IMR-90 (cell line): ENCODE measurements around the gene KLHL33. TPM values are rescaled to one million over a fixed set of nuclear protein-coding genes. Genes with fewer than 3 reads are reported as not detected.

Experiments used
- ATAC-seq: fragments of 200-7000 bp; cut with Tn5 transposase; 2 replicates; pipeline ENCODE4 v1.9.1; 2020; ENCODE audit warnings: low read depth, mild to moderate bottlenecking, moderate library complexity
- BruUV-seq: library from RNA; stranded (reverse); fragments of 400-500 nt; replicated peaks from 2 replicates; lab custom pipeline; 2021; lab: Mats Ljungman, UMichigan
- CTCF ChIA-PET: fragments of 300-600 bp; formaldehyde crosslinking; extraction: SDS; loops from one replicate; lab custom pipeline; 2021; ENCODE audit warnings: antibody characterized with exemption; lab: Yijun Ruan, JAX
- POLR2A ChIA-PET: fragments of 300-600 bp; sonication (Branson Sonifier 250); formaldehyde crosslinking; loops from one replicate; lab custom pipeline; 2022; ENCODE audit warnings: antibody characterized with exemption; ENCODE audit not compliant: unreplicated experiment; lab: Charles Lee
- DNase-seq: peaks from one replicate; pipeline ENCODE4 v3.0.0; 2013
- H2AFZ ChIP-seq: replicated peaks from 2 replicates; pipeline ENCODE3; 2013; ENCODE audit warnings: low read length, mild to moderate bottlenecking; ENCODE audit not compliant: poor library complexity
- H2AK5ac ChIP-seq: 2 replicates; pipeline ENCODE4 v1.6.1; 2013; ENCODE audit warnings: low read depth, low read length, inconsistent platforms
- H2AK9ac ChIP-seq: replicated peaks from 2 replicates; pipeline ENCODE3; 2013; ENCODE audit warnings: mild to moderate bottlenecking, low read depth, low read length, moderate library complexity; ENCODE audit not compliant: poor library complexity
- H2BK120ac ChIP-seq: 2 replicates; pipeline ENCODE4 v1.6.1; 2013; ENCODE audit warnings: low read depth, low read length, inconsistent platforms
- H2BK15ac ChIP-seq: 3 replicates; pipeline ENCODE4 v1.6.1; 2013; ENCODE audit warnings: low read depth, low read length, inconsistent platforms
- H2BK20ac ChIP-seq: 2 replicates; pipeline ENCODE4 v1.6.1; 2013; ENCODE audit warnings: low read depth, mild to moderate bottlenecking, inconsistent platforms, low read length, moderate library complexity
- H2BK5ac ChIP-seq: 2 replicates; pipeline ENCODE4 v1.6.1; 2013; ENCODE audit warnings: mild to moderate bottlenecking, low read depth, low read length, inconsistent platforms; ENCODE audit not compliant: poor library complexity, severe bottlenecking
- H3K14ac ChIP-seq: replicated peaks from 2 replicates; pipeline ENCODE4 v1.6.1; 2013; ENCODE audit warnings: low read depth, low read length, inconsistent platforms
- H3K18ac ChIP-seq: 2 replicates; pipeline ENCODE4 v1.6.1; 2013; ENCODE audit warnings: low read depth, low read length, control low read depth
- H3K23ac ChIP-seq: 2 replicates; pipeline ENCODE4 v1.6.1; 2013; ENCODE audit warnings: low read depth, low read length, inconsistent platforms
- H3K27ac ChIP-seq: 2 replicates; pipeline ENCODE4 v1.5.1; 2013; ENCODE audit warnings: mild to moderate bottlenecking, control low read depth, low read length; ENCODE audit not compliant: insufficient read depth
- H3K27me3 ChIP-seq: 2 replicates; pipeline ENCODE4 v1.6.1; 2013; ENCODE audit warnings: low read length; ENCODE audit not compliant: control insufficient read depth, insufficient read depth
- H3K36me3 ChIP-seq: 2 replicates; pipeline ENCODE4 v1.6.1; 2013; ENCODE audit warnings: low read length, mixed read lengths; ENCODE audit not compliant: control insufficient read depth, insufficient read depth
- H3K4ac ChIP-seq: 2 replicates; pipeline ENCODE4 v1.6.1; 2013; ENCODE audit warnings: low read depth, low read length, inconsistent platforms
- H3K4me1 ChIP-seq: 2 replicates; pipeline ENCODE4 v1.6.1; 2013; ENCODE audit warnings: low read length, mixed read lengths; ENCODE audit not compliant: control insufficient read depth, insufficient read depth
- H3K4me2 ChIP-seq: 2 replicates; pipeline ENCODE4 v1.6.1; 2013; ENCODE audit warnings: low read depth, mild to moderate bottlenecking, control low read depth, low read length, moderate library complexity
- H3K4me3 ChIP-seq: 2 replicates; pipeline ENCODE4 v1.5.1; 2013; ENCODE audit warnings: low read depth, mild to moderate bottlenecking, control low read depth, low read length, moderate library complexity; ENCODE audit not compliant: insufficient read depth
- H3K56ac ChIP-seq: 2 replicates; pipeline ENCODE4 v1.6.1; 2013; ENCODE audit warnings: low read length, inconsistent platforms; ENCODE audit not compliant: insufficient read depth; ENCODE audit errors: extremely low read depth
- H3K79me1 ChIP-seq, 2 experiments: 2 replicates each; pipeline ENCODE4 v1.6.1; 2013; ENCODE audit warnings: low read length in 2 of 2, inconsistent platforms in 1 of 2, low read depth in 1 of 2
- H3K9ac ChIP-seq: 2 replicates; pipeline ENCODE4 v1.6.1; 2013; ENCODE audit warnings: low read depth, low read length, control low read depth
- H3K9me1 ChIP-seq: 2 replicates; pipeline ENCODE4 v1.6.1; 2013; ENCODE audit warnings: low read length, inconsistent platforms; ENCODE audit not compliant: insufficient read depth
- H3K9me3 ChIP-seq: 2 replicates; pipeline ENCODE4 v1.6.1; 2013; ENCODE audit warnings: low read length; ENCODE audit not compliant: control insufficient read depth, insufficient read depth
- H4K20me1 ChIP-seq: 2 replicates; pipeline ENCODE4 v1.6.1; 2013; ENCODE audit warnings: low read length, inconsistent platforms; ENCODE audit not compliant: insufficient read depth
- H4K5ac ChIP-seq: 2 replicates; pipeline ENCODE4 v1.6.1; 2013; ENCODE audit warnings: mild to moderate bottlenecking, low read depth, low read length, control low read depth
- H4K8ac ChIP-seq, 2 experiments: 2 replicates each; pipeline ENCODE4 v1.6.1; 2013; ENCODE audit warnings: low read depth in 2 of 2, low read length in 2 of 2, control low read depth in 1 of 2, inconsistent platforms in 1 of 2
- H4K91ac ChIP-seq: 2 replicates; pipeline ENCODE4 v1.6.1; 2013; ENCODE audit warnings: low read depth, low read length, inconsistent platforms; ENCODE audit not compliant: insufficient read depth
- BHLHE40 ChIP-seq: fragments of 150-350 bp; IDR thresholded peaks from 2 replicates; pipeline ENCODE4 v1.6.1; 2016; ENCODE audit warnings: mild to moderate bottlenecking, low read depth, low read length
- MAFK ChIP-seq: IDR thresholded peaks from 2 replicates; pipeline ENCODE4 v1.6.1; 2012; ENCODE audit warnings: low read depth, low read length, improper control_type of control experiment
- MAZ ChIP-seq: IDR thresholded peaks from 2 replicates; pipeline ENCODE4 v1.6.1; 2012; ENCODE audit warnings: low read depth, mild to moderate bottlenecking, low read length, improper control_type of control experiment, moderate library complexity, borderline replicate concordance
- MXI1 ChIP-seq: IDR thresholded peaks from 2 replicates; pipeline ENCODE4 v1.6.1; 2012; ENCODE audit warnings: low read depth, mild to moderate bottlenecking, low read length, moderate library complexity, borderline replicate concordance
- POLR2A ChIP-seq: IDR thresholded peaks from 2 replicates; pipeline ENCODE4 v1.6.1; 2012; ENCODE audit warnings: mild to moderate bottlenecking, low read depth, low read length
- RAD21 ChIP-seq: IDR thresholded peaks from 2 replicates; pipeline ENCODE4 v1.6.1; 2012; ENCODE audit warnings: low read length, improper control_type of control experiment
- RFX5 ChIP-seq: IDR thresholded peaks from 2 replicates; pipeline ENCODE4 v1.8.0; 2012; ENCODE audit warnings: low read depth, mild to moderate bottlenecking, low read length, moderate library complexity
- SMC3 ChIP-seq: fragments of 150-350 bp; IDR thresholded peaks from 2 replicates; pipeline ENCODE4 v1.6.1; 2016; ENCODE audit warnings: low read depth, mild to moderate bottlenecking, antibody characterized with exemption, low read length, moderate library complexity
- WGBS, 2 experiments: methylation state at CpG; one replicate each; pipeline versions ENCODE4 v1.1.5 to v1.1.7; 2013; ENCODE audit warnings: missing lambda C conversion rate in 2 of 2; ENCODE audit not compliant: insufficient read length in 1 of 2; ENCODE audit errors: extremely low coverage in 2 of 2; 5-methylcytosine and 5-hydroxymethylcytosine counted together
- dilution Hi-C: fragments of 300-500 bp; cut with HindIII; formaldehyde crosslinking; loops from one replicate; pipeline ENCODE4 v1.14.3; 2018; ENCODE audit warnings: low sequenced_read_pairs; ENCODE audit not compliant: unreplicated experiment
- in situ Hi-C: fragments of 300-500 bp; cut with MboI; formaldehyde crosslinking; loops from 3 replicates; pipeline ENCODE4 v1.14.3; 2019; ENCODE audit warnings: low sequenced_read_pairs, inconsistent platforms, mixed read lengths
- intact Hi-C: fragments of 100-400 bp; cut with micrococcal nuclease; formaldehyde crosslinking; loops from 2 replicates; pipeline ENCODE4 v1.10.0; 2022
- polyA plus RNA-seq, 3 experiments: library from polyadenylated mRNA; depleted of rRNA; stranded (reverse); fragments of >200 nt; gene quantifications; 2 replicates each; pipeline ENCODE4 v1.2.3, GENCODE V29; 2012; ENCODE audit warnings: low replicate concordance in 1 of 3
- total RNA-seq: library from RNA; depleted of rRNA; stranded (reverse); fragments of >200 nt; gene quantifications from 2 replicates; pipeline ENCODE4 v1.2.3, GENCODE V29; 2012

Gene KLHL33
- total and polyA plus RNA-seq, 2 of the 4 experiments (the other 2 are of a cell fraction): under 0.01 to 0.03 TPM

DNA sequence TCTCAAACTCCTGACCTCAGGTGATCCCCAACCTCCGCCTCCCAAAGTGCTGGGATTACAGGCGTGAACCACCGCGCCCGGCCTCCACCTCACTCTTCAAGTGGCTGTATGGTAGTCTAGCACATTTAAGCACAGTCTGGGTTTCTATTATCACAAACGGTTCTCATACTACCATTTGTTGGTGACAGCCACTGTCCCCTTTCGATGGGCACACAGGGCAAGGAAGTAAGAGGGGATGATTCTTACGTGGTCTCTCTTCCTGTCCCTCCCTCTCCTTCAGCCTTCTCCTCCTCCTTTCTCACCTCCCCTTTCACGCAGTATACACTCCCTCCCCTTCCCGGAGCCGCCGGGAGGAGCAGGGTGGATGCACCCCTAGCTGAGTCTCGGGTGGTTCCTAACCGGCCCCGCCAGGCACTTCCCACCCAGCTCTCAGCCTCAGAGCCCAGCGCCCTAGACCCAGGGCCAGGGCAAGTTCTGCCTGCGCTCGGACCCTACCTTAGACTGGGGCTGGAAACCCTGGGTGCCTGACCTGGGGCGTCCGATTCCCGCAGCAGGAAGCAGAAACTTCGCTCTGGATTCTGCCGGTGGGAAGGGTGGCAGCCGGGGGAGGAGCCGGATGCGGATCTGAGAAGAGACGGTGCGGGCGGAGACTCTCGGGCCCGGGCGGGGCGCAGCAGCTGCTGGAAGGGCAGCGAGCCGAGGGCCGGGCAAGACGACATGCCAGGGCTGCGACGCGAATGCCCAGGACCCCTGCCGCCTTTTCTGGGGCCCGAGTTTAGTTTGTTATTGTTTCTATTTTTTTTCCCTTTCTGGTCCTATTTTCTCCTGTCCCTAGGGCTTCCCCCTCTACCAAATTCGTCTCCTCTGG is 22.9 kb downstream of the KLHL33 start, which contains the start of gene TEP1:
TEP1 (minus strand) TSS at position 626 of the 868 bp plus-strand sequence. CDS start 5,062 bp downstream, outside the sequence.
- TF ChIP-seq MAZ (peak; percentile 57; the same call in 1 of the 2 replicates), BHLHE40 (0 out of 2 replicates have a peak, but pooled peaks have one; percentile 16), POLR2A (peak; percentile 80), SMC3 (no peak), RFX5 (no peak), MAFK (no peak), MXI1 (0 out of 2 replicates have a peak, but pooled peaks have one; percentile 21), RAD21 (no peak)
- Histone ChIP-seq H3K18ac (peak within 1 kb of the TSS; percentile 50), H3K9ac (peak within 1 kb of the TSS; percentile 86), H3K4me2 (peak within 1 kb of the TSS; percentile 99), H2BK15ac (peak within 1 kb of the TSS; percentile 42; the same call in 1 of the 3 replicates), H4K8ac (peak within 1 kb of the TSS; percentile 81 to 92), H2AK9ac (peak within 1 kb of the TSS; percentile 80), H4K20me1 (no peaks in the 10 kb centered on the region), H2AK5ac (peak within 1 kb of the TSS; percentile 13), H4K91ac (peak within 1 kb of the TSS; percentile 83), H2BK5ac (peak within 1 kb of the TSS; percentile 89), H4K5ac (peak within 1 kb of the TSS; percentile 87), H3K79me1 (peaks cover 4 to 27% of the 10 kb centered on the region in 2 experiments; a peak in 3 of 4 replicates), H3K9me1 (0 out of 2 replicates have a peak, but pooled peaks cover 4% of the 10 kb centered on the region), H3K4me1 (peaks cover 6% of the 10 kb centered on the region), H2BK120ac (peak within 1 kb of the TSS; percentile 70), H3K23ac (peak within 1 kb of the TSS; percentile 90), H3K4ac (peak within 1 kb of the TSS; percentile 87), H3K14ac (peak within 1 kb of the TSS; percentile 86), H3K27me3 (0 out of 2 replicates have a peak, but pooled peaks cover 1% of the 10 kb centered on the region), H3K56ac (peak within 1 kb of the TSS; percentile 81), H2AFZ (peak within 1 kb of the TSS; percentile 99), H2BK20ac (no peak within 1 kb of the TSS; the same call in 1 of the 2 replicates), H3K9me3 (no peaks in the 10 kb centered on the region), H3K27ac (peak within 1 kb of the TSS; percentile 98), H3K36me3 (peaks cover 2% of the 10 kb centered on the region), H3K4me3 (peak within 1 kb of the TSS; percentile 79)
- in situ Hi-C loops (loop anchor here (5.0 to 10.0 kb wide), 2 partner anchors 199 to 272 kb away; partner anchors contain the start of genes ANG and RNASE4), intact Hi-C loops (loop anchor here (1.0 to 2.0 kb wide), 3 partner anchors 43 to 270 kb away; partner anchors contain the start of gene PARP2), dilution Hi-C loops (no loop called here)
- ATAC-seq: peak; percentile 93
- ChIA-PET POLR2A (interaction anchor here (0.6 to 0.7 kb wide), 2 partner anchors 22 to 48 kb away, joined by 7 to 18 read pairs; partner anchors contain the start of gene PIP4P1), CTCF (interaction anchor here (0.6 kb wide), 2 partner anchors 73 to 218 kb away, joined by 3 to 5 read pairs; no protein-coding TSS in a partner anchor)
- BruUV-seq: no TSS peak
- peak; percentile 79 for DNase-seq
- WGBS, 2 experiments: 0% methylated on average over 8 of the region's 43 CpGs; no CpG with 5 or more reads in 1 of the 2 experiments
